Gastrocnemius medialis (tissue), 4 donors: ENCODE measurements around the gene IDH3A.

Experiments
- POLR2A ChIP-seq, 2 donors: fragments of 450-650 bp; IDR thresholded peaks; one replicate each; pipeline ENCODE4 v1.6.1; 2017; ENCODE audit warnings: antibody characterized with exemption in 2 of 2, mild to moderate bottlenecking in 2 of 2, moderate library complexity in 2 of 2
- TF ChIP-seq, protein P1 (sequence below), 5 experiments: fragments of 450-650 bp in 3 of 5; fragments of 200-600 bp in 2 of 5; sonication (generic) in 2 of 5; IDR thresholded peaks in 4 of 5; conservative IDR thresholded peaks in 1 of 5; 1 replicate in 4 of 5; 2 replicates in 1 of 5; pipeline ENCODE4 v1.5.1; 2016 to 2019; ENCODE audit warnings: antibody characterized with exemption in 5 of 5, mild to moderate bottlenecking in 3 of 5, moderate library complexity in 3 of 5

DNA sequence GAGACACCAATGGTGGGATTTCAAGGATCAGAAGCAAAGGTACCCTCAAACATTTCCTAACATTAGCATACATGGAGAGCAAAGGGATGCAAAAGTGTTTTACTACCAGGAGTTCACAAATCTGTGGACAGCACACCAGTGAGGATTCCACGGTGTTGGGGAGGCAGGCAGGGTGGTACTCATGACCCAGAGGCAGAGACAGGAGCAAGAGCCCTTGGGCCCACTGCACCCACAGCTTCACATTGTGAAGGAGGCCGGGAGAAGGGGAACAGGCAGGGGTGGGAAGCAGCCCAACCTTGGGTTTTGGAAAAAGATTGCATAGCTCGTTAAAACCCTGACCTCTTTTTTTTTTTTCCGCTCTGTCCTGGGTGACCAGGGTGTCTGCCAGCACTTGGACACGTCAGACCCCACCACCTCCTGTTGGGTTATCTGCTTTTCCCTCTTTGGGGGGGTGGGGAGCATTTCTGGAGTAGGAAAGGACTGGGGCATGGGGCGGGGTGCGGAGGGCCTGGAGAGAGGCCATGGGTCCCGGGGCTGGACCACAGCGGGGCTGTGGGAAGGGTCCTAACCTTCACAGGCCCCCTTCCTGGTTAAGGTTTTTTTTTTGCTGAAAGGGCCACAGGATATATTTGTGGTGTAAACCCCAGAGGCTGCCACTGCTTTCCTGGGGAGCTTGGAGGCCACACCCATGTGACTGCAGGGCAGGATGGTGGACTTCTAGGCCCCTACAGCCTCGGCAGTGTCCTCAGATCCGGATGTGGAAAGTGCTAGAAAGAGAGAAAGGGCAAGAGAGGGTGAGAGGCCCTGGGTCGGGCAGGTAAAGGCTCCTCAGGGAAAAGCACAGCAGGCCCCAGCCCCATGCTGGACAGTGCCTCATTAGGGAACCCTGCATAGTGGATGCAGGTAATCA lies 44.3 kb upstream of the IDH3A start:
- TF ChIP-seq, protein P1, sequence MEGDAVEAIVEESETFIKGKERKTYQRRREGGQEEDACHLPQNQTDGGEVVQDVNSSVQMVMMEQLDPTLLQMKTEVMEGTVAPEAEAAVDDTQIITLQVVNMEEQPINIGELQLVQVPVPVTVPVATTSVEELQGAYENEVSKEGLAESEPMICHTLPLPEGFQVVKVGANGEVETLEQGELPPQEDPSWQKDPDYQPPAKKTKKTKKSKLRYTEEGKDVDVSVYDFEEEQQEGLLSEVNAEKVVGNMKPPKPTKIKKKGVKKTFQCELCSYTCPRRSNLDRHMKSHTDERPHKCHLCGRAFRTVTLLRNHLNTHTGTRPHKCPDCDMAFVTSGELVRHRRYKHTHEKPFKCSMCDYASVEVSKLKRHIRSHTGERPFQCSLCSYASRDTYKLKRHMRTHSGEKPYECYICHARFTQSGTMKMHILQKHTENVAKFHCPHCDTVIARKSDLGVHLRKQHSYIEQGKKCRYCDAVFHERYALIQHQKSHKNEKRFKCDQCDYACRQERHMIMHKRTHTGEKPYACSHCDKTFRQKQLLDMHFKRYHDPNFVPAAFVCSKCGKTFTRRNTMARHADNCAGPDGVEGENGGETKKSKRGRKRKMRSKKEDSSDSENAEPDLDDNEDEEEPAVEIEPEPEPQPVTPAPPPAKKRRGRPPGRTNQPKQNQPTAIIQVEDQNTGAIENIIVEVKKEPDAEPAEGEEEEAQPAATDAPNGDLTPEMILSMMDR (IDR thresholded peaks at IDR 0.05 in 4 of 5, conservative IDR thresholded peaks at IDR 0.05 in 1 of 5), result no peak
- no peak for TF ChIP-seq POLR2A (IDR thresholded peaks at IDR 0.05)
